Kidney (tissue), 14 donors: ENCODE results near the gene LDB3. TPM values are rescaled to one million over a fixed set of nuclear protein-coding genes. Genes with fewer than 3 reads are reported as not detected.

Source experiments
- DNase-seq, 5 donors: peaks; one replicate each; pipeline ENCODE4 v3.0.0-alpha.2; 2013 to 2020
- FAIRE-seq: peaks from 2 replicates; lab custom pipeline; 2012; peaks lifted over from hg19 to GRCh38; lab: Jason Lieb, UNC
- H3K27ac ChIP-seq, 2 donors: one replicate each; pipeline ENCODE4 v1.7.0; 2013; ENCODE audit warnings: low read depth in 2 of 2, low read length in 2 of 2, inconsistent platforms in 1 of 2
- H3K27me3 ChIP-seq: one replicate; pipeline ENCODE4 v1.7.1; 2013; ENCODE audit warnings: low read length, inconsistent platforms; ENCODE audit not compliant: control insufficient read depth, insufficient read depth
- H3K36me3 ChIP-seq, 3 donors: one replicate each; pipeline versions ENCODE4 v1.7.0 to v1.7.1; 2013; ENCODE audit warnings: low read length in 3 of 3, control low read depth in 1 of 3, inconsistent platforms in 1 of 3; ENCODE audit not compliant: insufficient read depth in 3 of 3, control insufficient read depth in 2 of 3
- H3K4me1 ChIP-seq, 3 donors: one replicate each; pipeline versions ENCODE4 v1.7.0 to v1.7.1; 2013; ENCODE audit warnings: low read length in 3 of 3, inconsistent platforms in 1 of 3, low read depth in 1 of 3; ENCODE audit not compliant: control insufficient read depth in 2 of 3, insufficient read depth in 2 of 3
- H3K4me3 ChIP-seq, 3 donors: one replicate each; pipeline versions ENCODE4 v1.7.0 to v1.8.1; 2013; ENCODE audit warnings: low read length in 3 of 3, control low read depth in 1 of 3, inconsistent platforms in 1 of 3
- H3K9ac ChIP-seq, 3 donors: one replicate each; pipeline versions ENCODE4 v1.7.0 to v1.7.1; 2013; ENCODE audit warnings: low read length in 3 of 3, control low read depth in 1 of 3, inconsistent platforms in 1 of 3
- H3K9me3 ChIP-seq, 3 donors: one replicate each; pipeline versions ENCODE4 v1.7.0 to v1.7.1; 2013; ENCODE audit warnings: low read length in 3 of 3, control low read depth in 1 of 3, inconsistent platforms in 1 of 3; ENCODE audit not compliant: control insufficient read depth in 2 of 3, insufficient read depth in 1 of 3
- intact Hi-C: fragments of 100-400 bp; cut with DNase I; formaldehyde crosslinking; loops from one replicate; pipeline ENCODE4 v1.11.1; 2022
- polyA plus RNA-seq: library from polyadenylated mRNA; stranded (reverse); fragments of 350-450 nt; fragmentation: Illumina TruSeq; extraction: RNeasy Lipid Tissue Mini Kit (QIAGEN cat#74804); gene quantifications from one replicate; pipeline ENCODE4 v1.2.3, GENCODE V29; 2014; ENCODE audit warnings: low read depth, low replicate concordance; ENCODE audit not compliant: insufficient read depth
- total RNA-seq: library from RNA; stranded (reverse); fragmentation: NEBNext Ultra II Directional; extraction: Animal tissue kit (Norgen Biotek cat#: 25700); gene quantifications from one replicate; pipeline ENCODE4 v1.2.1, GENCODE V29; 2021
- TF ChIP-seq, protein P1 (sequence below): IDR thresholded peaks from 3 replicates; pipeline ENCODE4 v1.5.1; 2012; ENCODE audit warnings: mild to moderate bottlenecking, moderate library complexity, borderline replicate concordance; ENCODE audit not compliant: insufficient read depth; ENCODE audit errors: extremely low read depth
- donor health status: control.
- donor health status: control.
- donor health status: control.
- donor health status: control.
- donor health status: control.
- donor health status: DM: yes; HTN: yes; CAD: no.
- donor health status: Normal renal cell carcinoma (clear cell type).

LDB3 gene
- total and polyA plus RNA-seq, 2 donors from 2014 or later: 3.3 to 7.7 TPM

DNA sequence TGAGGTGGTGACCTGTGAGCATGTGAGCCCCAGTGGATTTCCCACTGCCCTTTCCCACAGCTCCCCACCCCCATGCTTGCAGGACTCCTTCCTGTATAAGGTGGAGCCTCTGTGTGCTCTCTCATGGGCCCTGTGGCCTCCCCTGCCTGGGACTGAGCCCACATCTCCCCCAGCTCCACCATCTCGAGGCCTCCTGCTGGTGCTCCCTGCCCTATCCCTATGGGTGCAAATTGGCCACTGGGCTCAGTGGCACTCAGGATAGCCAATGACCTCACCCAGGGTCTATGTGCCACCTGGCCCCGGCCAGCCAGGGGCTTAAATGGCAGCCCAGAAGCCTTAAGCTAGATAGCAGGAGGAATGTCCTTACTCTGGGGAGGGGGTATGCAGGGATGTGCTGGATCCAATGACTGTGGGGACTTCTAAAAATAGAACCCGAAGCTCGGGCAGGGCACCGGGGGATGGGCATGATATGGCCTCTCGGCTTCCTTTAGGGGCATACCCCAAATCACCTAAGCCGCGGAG, 2.0 kb downstream of the LDB3 start:
- intact Hi-C loops: no loop called here
- no peak overlapping the region for H3K27ac ChIP-seq

DNA sequence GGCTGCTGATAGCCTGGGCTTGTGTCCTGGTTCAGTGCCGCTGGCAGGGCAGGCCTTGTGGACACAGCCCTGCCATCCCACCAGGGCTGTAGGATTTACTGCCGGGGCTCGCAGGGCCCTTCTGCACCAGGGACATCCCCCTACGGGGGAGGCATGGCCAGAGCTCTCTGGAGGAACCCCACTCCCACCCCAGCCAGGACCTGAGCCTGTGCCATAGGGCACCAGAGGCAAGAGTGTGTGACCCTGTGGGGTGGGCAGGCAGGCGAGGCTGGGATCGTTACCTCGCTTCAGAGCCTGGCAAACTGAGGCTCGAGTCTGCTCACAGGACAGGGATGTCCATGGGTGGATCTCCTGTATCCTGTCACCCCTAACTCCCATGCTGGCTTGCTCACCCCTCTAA, 2.6 kb downstream of the LDB3 start:
- H3K9me3 ChIP-seq: no peaks in the 10 kb centered on the region
- no peaks in the 10 kb centered on the region for H3K36me3 ChIP-seq
- peaks cover 0 to 9% (median 4%) of the 10 kb centered on the region in 3 donors for H3K4me1 ChIP-seq
- H3K27ac ChIP-seq: no peak overlapping the region
- no peak for FAIRE-seq
- intact Hi-C loops: no loop called here
- TF ChIP-seq, protein P1, sequence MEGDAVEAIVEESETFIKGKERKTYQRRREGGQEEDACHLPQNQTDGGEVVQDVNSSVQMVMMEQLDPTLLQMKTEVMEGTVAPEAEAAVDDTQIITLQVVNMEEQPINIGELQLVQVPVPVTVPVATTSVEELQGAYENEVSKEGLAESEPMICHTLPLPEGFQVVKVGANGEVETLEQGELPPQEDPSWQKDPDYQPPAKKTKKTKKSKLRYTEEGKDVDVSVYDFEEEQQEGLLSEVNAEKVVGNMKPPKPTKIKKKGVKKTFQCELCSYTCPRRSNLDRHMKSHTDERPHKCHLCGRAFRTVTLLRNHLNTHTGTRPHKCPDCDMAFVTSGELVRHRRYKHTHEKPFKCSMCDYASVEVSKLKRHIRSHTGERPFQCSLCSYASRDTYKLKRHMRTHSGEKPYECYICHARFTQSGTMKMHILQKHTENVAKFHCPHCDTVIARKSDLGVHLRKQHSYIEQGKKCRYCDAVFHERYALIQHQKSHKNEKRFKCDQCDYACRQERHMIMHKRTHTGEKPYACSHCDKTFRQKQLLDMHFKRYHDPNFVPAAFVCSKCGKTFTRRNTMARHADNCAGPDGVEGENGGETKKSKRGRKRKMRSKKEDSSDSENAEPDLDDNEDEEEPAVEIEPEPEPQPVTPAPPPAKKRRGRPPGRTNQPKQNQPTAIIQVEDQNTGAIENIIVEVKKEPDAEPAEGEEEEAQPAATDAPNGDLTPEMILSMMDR: no peak
- no peak overlapping the region for H3K4me3 ChIP-seq
- H3K9ac ChIP-seq: no peak overlapping the region
- no peaks in the 10 kb centered on the region for H3K27me3 ChIP-seq
- DNase-seq: peak in 1 of 5 donors; percentile 68

More for the DNA sequence above, 2.0 kb downstream of the LDB3 start:
- H3K4me1 ChIP-seq: peaks cover 0 to 9% (median 4%) of the 10 kb centered on the region in 3 donors
- no peaks in the 10 kb centered on the region for H3K9me3 ChIP-seq
- TF ChIP-seq, protein P1: no peak
- H3K9ac ChIP-seq: no peak overlapping the region
- H3K27me3 ChIP-seq: no peaks in the 10 kb centered on the region
- H3K4me3 ChIP-seq: no peak overlapping the region
- DNase-seq: peak in 1 of 5 donors; percentile 66
- FAIRE-seq: no peak
- no peaks in the 10 kb centered on the region for H3K36me3 ChIP-seq

DNA sequence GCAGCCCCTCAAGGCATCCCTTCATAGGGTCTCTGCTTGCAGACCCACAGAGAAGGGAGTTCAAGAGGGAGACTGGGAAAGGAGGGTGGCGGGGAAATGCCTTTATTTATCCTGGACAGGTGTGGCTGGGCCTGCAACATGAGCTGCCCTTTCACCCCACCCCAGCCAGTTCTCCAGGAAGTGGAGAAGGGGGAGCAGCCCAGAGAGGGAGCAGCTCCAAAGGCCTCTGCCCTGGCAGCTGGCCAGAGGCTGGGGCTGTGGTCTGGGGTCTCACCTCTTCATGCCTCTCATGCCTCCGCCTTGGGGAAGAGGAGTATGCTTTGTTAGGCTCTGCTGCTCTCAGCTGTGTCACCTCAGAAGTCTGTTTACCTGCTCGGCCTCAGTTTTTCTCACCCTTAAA, 3.1 kb downstream of the LDB3 start:
- Histone ChIP-seq H3K36me3 (no peaks in the 10 kb centered on the region), H3K9ac (no peak overlapping the region), H3K4me1 (peaks cover 0 to 9% (median 4%) of the 10 kb centered on the region in 3 donors), H3K27ac (no peak overlapping the region), H3K27me3 (no peaks in the 10 kb centered on the region), H3K9me3 (no peaks in the 10 kb centered on the region), H3K4me3 (no peak overlapping the region)
- intact Hi-C loops: no loop called here
- TF ChIP-seq, protein P1: no peak
- peak in 1 of 5 donors; percentile 49 for DNase-seq
- no peak for FAIRE-seq
